Transverse colon (tissue), 4 donors: ENCODE measurements around the gene PRPF6. TPM values are rescaled to one million over a fixed set of nuclear protein-coding genes. Genes with fewer than 3 reads are reported as not detected.

Experiments used
- DNase-seq: peaks from one replicate; pipeline ENCODE4 v3.0.0-alpha.2; 2019
- H3K27ac ChIP-seq, 4 donors: fragments of 200-600 bp; sonication (generic); 2 replicates each; pipeline ENCODE4 v1.5.1; 2016 to 2018; ENCODE audit warnings: inconsistent platforms in 4 of 4
- H3K27me3 ChIP-seq: fragments of 200-600 bp; sonication (generic); 2 replicates; pipeline ENCODE4 v1.5.1; 2017; ENCODE audit warnings: inconsistent platforms
- H3K36me3 ChIP-seq, 4 donors: fragments of 200-600 bp; sonication (generic); 2 replicates each; pipeline ENCODE4 v1.5.1; 2017 to 2019; ENCODE audit warnings: inconsistent platforms in 4 of 4
- H3K4me1 ChIP-seq, 4 donors: fragments of 200-600 bp; sonication (generic); 2 replicates each; pipeline ENCODE4 v1.5.1; 2017 to 2020; ENCODE audit warnings: inconsistent platforms in 4 of 4
- H3K4me3 ChIP-seq, 4 donors: fragments of 200-600 bp; sonication (generic); 1 replicate in 1 of 4; 2 replicates in 3 of 4; pipeline versions ENCODE4 v1.5.1 to v1.6.1; 2017 to 2019; ENCODE audit warnings: inconsistent platforms in 4 of 4
- H3K9me3 ChIP-seq, 2 donors: fragments of 200-600 bp; sonication (generic); 2 replicates each; pipeline ENCODE4 v1.5.1; 2017 to 2019; ENCODE audit warnings: inconsistent platforms in 2 of 2
- EP300 ChIP-seq: sonication (generic); formaldehyde crosslinking; IDR thresholded peaks from one replicate; pipeline ENCODE4 v1.6.1; 2017; ENCODE audit warnings: antibody characterized with exemption, low read depth
- POLR2A ChIP-seq: fragments of 450-650 bp; IDR thresholded peaks from one replicate; pipeline ENCODE4 v1.6.1; 2016; ENCODE audit warnings: antibody characterized with exemption, mild to moderate bottlenecking, moderate library complexity
- POLR2AphosphoS5 ChIP-seq, 3 donors: sonication (generic); formaldehyde crosslinking; IDR thresholded peaks; one replicate each; pipeline ENCODE4 v1.6.1; 2016; ENCODE audit warnings: antibody characterized with exemption in 3 of 3
- WGBS, 2 donors: methylation state at CpG; one replicate each; pipeline ENCODE4 v1.1.5; 2018; ENCODE audit warnings: low coverage in 1 of 2; 5-methylcytosine and 5-hydroxymethylcytosine counted together
- in situ Hi-C, 4 donors: fragments of 200-750 bp; cut with MboI; loops; one replicate each; pipeline versions ENCODE4 v1.15.0 to v1.15.1; 2017; ENCODE audit warnings: low sequenced_read_pairs in 3 of 4, low pct_ligation_motif_present in 1 of 4, low pct_unique_long_range_greater_than_20kb in 1 of 4
- intact Hi-C: fragments of 100-400 bp; cut with DNase I; formaldehyde crosslinking; loops from one replicate; pipeline ENCODE4 v1.15.1; 2023; ENCODE audit warnings: low total_unique reads
- total RNA-seq, 4 donors: library from RNA; depleted of rRNA; stranded (reverse); fragments of >200 nt; gene quantifications; one replicate each; pipeline ENCODE4 v1.1.0, GENCODE V29; 2016
- TF ChIP-seq, protein P1 (sequence below), 5 experiments: fragments of 200-600 bp in 3 of 5; fragments of 450-650 bp in 2 of 5; sonication (generic) in 3 of 5; IDR thresholded peaks; 1 replicate in 2 of 5; 2 replicates in 3 of 5; pipeline ENCODE4 v1.5.1; 2016 to 2017; ENCODE audit warnings: antibody characterized with exemption in 5 of 5, inconsistent platforms in 3 of 5, mild to moderate bottlenecking in 2 of 5, moderate library complexity in 1 of 5

Gene PRPF6
- total RNA-seq, 4 donors from 2014 or later = 29.2 to 55.7 (median 51.8) TPM

DNA sequence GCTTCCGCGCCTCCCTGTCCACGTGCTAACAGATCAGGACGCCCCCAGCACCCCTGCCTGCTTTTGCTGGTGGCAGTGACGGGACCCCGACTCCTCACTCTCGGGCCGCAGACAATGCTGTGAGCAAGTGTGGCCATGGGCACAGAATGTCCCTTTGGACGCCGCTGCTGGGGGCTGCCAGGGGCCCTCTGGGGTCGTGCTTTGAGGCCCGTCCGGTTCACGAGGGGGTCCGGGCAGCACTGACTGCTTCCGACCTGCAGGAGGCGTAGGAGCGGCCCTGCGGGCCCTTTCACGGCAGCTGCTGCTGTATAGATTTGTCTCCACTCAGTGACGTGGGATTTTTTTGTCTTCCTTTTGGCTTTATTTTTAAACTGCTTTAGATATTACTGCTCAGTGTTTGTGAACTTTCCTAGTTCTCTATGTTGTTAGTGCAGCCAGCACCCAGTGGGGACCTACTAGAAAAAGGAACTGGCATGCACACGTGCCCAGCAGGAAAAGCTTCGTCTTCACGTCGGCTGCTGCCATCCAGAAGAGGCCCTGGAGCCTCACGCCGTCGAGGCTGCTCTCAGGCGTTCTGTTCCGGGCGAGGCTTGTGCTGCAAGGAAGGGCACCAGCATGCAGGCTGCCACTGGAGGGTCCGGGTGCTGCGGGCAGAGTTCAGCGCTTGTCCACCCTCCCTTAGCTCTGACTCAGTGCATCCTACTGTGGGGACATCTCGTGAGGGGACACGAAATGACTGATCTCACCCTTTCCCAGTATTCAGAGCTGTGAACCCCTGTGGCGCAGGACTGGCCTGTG, 46.5 kb upstream of the PRPF6 start:
- in situ Hi-C loops = no loop called here
- Histone ChIP-seq H3K36me3 (peaks cover 0 to 25% (median 9%) of the 10 kb centered on the region in 4 donors), H3K27me3 (no peaks in the 10 kb centered on the region), H3K9me3 (no peaks in the 10 kb centered on the region), H3K27ac (no peak overlapping the region), H3K4me1 (peaks cover 0 to 5% (median 2%) of the 10 kb centered on the region in 4 donors), H3K4me3 (no peak overlapping the region)
- intact Hi-C loops = no loop called here
- WGBS, 2 donors = 84 to 100% methylated on average over 3 to 37 of the region's 37 CpGs
- no peak for DNase-seq
- TF ChIP-seq POLR2A = no peak
- TF ChIP-seq, protein P1, sequence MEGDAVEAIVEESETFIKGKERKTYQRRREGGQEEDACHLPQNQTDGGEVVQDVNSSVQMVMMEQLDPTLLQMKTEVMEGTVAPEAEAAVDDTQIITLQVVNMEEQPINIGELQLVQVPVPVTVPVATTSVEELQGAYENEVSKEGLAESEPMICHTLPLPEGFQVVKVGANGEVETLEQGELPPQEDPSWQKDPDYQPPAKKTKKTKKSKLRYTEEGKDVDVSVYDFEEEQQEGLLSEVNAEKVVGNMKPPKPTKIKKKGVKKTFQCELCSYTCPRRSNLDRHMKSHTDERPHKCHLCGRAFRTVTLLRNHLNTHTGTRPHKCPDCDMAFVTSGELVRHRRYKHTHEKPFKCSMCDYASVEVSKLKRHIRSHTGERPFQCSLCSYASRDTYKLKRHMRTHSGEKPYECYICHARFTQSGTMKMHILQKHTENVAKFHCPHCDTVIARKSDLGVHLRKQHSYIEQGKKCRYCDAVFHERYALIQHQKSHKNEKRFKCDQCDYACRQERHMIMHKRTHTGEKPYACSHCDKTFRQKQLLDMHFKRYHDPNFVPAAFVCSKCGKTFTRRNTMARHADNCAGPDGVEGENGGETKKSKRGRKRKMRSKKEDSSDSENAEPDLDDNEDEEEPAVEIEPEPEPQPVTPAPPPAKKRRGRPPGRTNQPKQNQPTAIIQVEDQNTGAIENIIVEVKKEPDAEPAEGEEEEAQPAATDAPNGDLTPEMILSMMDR (IDR thresholded peaks at IDR 0.05) = peak in 2 of 5 experiments; percentile 16 to 24

DNA sequence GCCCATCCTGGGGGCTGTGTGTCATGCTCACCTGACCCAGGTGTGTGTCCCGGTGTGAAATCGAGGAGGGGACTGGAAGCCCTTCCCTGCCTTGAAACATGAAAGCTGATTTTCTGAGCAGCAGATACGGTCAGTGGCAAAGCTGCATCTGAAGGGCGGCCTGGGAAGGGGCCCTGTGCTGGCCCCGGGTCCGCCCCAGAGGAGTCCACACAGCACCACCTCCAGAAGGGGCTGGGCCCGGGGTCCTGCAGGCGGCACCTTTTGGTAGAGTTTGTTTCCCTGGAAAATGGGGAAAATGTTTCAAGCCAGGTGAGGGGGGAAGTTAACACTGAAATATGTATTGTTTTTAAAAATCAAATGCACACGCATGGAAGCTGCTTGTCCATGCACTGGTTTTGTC, 45.5 kb upstream of the PRPF6 start:
- in situ Hi-C loops (no loop called here), intact Hi-C loops (no loop called here)
- no peaks in the 10 kb centered on the region for H3K27me3 ChIP-seq
- peaks cover 0 to 22% (median 6%) of the 10 kb centered on the region in 4 donors for H3K36me3 ChIP-seq
- WGBS, 2 donors = 91% methylated on average over 9 of the region's 9 CpGs; no CpG with 5 or more reads in 1 of the 2 donors
- DNase-seq = no peak
- peaks cover 0 to 5% (median 2%) of the 10 kb centered on the region in 4 donors for H3K4me1 ChIP-seq
- H3K9me3 ChIP-seq = no peaks in the 10 kb centered on the region
- TF ChIP-seq POLR2AphosphoS5 (IDR thresholded peaks at IDR 0.05) (no peak), EP300 (no peak)
- no peak overlapping the region for H3K4me3 ChIP-seq
- no peak overlapping the region for H3K27ac ChIP-seq

DNA sequence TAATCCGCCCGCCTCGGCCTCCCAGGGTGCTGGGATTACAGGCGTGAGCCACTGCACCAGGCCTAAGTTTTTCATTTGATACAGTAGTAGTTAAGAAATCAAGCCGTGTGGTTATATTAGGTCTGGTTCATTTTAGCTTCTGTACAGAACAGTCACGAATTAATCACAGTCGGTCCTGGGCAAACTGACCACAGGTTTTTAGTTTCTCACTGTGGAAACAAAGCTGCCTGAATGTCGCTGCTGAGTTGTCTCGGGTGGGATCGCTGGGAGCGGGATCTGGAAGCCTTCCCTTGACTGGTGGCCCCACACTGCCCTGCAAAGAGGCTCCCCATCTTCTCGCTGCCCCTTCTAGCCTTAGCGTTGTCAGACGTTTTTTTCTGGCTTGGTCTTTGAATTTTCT, 43.3 kb upstream of the PRPF6 start:
- H3K9me3 ChIP-seq = no peaks in the 10 kb centered on the region
- in situ Hi-C loops (no loop called here), intact Hi-C loops (no loop called here)
- 80 to 88% methylated on average over 1 to 14 of the region's 14 CpGs for WGBS, 2 donors
- TF ChIP-seq, protein P1 (IDR thresholded peaks at IDR 0.05) = no peak
- TF ChIP-seq POLR2AphosphoS5 (IDR thresholded peaks at IDR 0.05) (no peak), POLR2A (no peak), EP300 (no peak)
- no peaks in the 10 kb centered on the region for H3K27me3 ChIP-seq
- peaks cover 0 to 14% (median 5%) of the 10 kb centered on the region in 4 donors for H3K36me3 ChIP-seq
- peaks cover 0 to 3% (median 0%) of the 10 kb centered on the region in 4 donors for H3K4me1 ChIP-seq
- no peak overlapping the region for H3K27ac ChIP-seq
- no peak overlapping the region for H3K4me3 ChIP-seq
- DNase-seq = no peak

DNA sequence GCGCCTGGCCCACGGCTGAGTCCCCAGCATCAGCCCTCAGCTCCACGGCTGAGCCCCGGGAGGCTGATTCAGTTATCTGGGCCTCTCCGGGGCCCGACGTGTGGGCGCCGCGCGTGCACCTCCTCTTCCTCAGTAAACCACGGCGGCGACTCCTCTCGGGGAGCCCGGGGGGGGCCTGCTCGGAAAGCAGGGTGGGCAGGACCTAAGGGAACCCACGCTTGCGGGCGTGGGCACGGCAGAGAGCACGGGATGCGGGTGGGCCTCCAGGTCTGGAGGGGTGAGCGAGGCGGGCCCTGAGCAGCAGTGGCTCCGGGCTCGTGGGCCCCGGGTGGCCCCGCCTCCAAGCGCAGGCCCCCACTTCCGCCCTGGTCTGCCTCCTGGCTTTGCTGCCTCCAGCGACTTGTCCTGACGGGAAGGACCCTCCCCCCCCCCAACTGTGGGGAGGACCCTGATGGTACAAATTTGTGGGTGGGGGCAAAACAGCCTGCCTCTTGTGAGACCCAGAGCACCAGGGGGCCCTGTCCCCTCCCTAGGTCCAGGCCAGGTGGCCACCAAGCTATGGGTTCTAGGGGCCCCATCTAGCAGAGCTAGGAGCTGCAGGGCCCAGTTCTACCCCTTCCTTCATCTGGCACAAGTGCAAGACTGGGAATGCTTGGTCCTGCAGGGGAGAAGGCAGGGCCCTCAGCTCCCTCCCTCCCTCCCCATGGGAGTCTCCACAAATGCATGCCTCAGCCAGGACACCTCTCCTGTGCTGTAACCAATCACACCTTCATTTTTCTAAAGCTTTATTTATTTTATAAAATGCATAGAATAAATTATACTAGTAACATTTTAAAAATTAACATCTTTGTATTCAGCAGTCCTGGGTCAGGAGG, 41.6 kb upstream of the PRPF6 start:
- H3K9me3 ChIP-seq = no peaks in the 10 kb centered on the region
- WGBS, 2 donors = 92% methylated on average over 30 of the region's 33 CpGs; no CpG with 5 or more reads in 1 of the 2 donors
- no peaks in the 10 kb centered on the region for H3K27me3 ChIP-seq
- peaks cover 0 to 3% (median 0%) of the 10 kb centered on the region in 4 donors for H3K4me1 ChIP-seq
- no peak overlapping the region for H3K4me3 ChIP-seq
- peaks cover 0 to 25% (median 11%) of the 10 kb centered on the region in 4 donors for H3K36me3 ChIP-seq
- no peak for TF ChIP-seq EP300
- TF ChIP-seq POLR2A = no peak
- TF ChIP-seq, protein P1 (IDR thresholded peaks at IDR 0.05) = no peak
- TF ChIP-seq POLR2AphosphoS5 (IDR thresholded peaks at IDR 0.05) = no peak
- intact Hi-C loops (no loop called here), in situ Hi-C loops (no loop called here)
- DNase-seq = no peak
- H3K27ac ChIP-seq = no peak overlapping the region
